ENCODE results near the gene BUD23. TPM values are rescaled to one million over a fixed set of nuclear protein-coding genes. Genes with fewer than 3 reads are reported as not detected.
"Not testable (repeated sequence)": the region's sequence is repeated elsewhere in the genome, so short reads cannot be mapped to it uniquely, and the experiment has no call there.

Gene BUD23
- total RNA-seq, 1 donor from 2014 or later = 42.4 TPM

GRCh38 chr7:73648593-73649332 lies 34.6 kb upstream of the BUD23 start:
- Histone ChIP-seq H3K27ac (no peak overlapping the region), H3K4me3 (no peak overlapping the region), H3K4me1 (peaks cover 3% of the 10 kb centered on the region), H3K27me3 (ENCODE audit: low read depth) (peaks cover 51% of the 10 kb centered on the region), H3K9me3 (no peaks in the 10 kb centered on the region), H3K36me3 (no peaks in the 10 kb centered on the region)
- intact Hi-C loops (cut with DNase I) = no loop called here
- TF ChIP-seq, protein P1, sequence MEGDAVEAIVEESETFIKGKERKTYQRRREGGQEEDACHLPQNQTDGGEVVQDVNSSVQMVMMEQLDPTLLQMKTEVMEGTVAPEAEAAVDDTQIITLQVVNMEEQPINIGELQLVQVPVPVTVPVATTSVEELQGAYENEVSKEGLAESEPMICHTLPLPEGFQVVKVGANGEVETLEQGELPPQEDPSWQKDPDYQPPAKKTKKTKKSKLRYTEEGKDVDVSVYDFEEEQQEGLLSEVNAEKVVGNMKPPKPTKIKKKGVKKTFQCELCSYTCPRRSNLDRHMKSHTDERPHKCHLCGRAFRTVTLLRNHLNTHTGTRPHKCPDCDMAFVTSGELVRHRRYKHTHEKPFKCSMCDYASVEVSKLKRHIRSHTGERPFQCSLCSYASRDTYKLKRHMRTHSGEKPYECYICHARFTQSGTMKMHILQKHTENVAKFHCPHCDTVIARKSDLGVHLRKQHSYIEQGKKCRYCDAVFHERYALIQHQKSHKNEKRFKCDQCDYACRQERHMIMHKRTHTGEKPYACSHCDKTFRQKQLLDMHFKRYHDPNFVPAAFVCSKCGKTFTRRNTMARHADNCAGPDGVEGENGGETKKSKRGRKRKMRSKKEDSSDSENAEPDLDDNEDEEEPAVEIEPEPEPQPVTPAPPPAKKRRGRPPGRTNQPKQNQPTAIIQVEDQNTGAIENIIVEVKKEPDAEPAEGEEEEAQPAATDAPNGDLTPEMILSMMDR (IDR thresholded peaks at IDR 0.05) = no peak
- DNase-seq (no peak), ATAC-seq (no peak)

GRCh38 chr7:73649576-73649975 lies 33.8 kb upstream of the BUD23 start:
- Histone ChIP-seq H3K36me3 (no peaks in the 10 kb centered on the region), H3K4me3 (no peak overlapping the region), H3K27ac (no peak overlapping the region), H3K27me3 (ENCODE audit: low read depth) (peaks cover 51% of the 10 kb centered on the region), H3K9me3 (no peaks in the 10 kb centered on the region), H3K4me1 (peaks cover 3% of the 10 kb centered on the region)
- DNase-seq (no peak), ATAC-seq (no peak)
- TF ChIP-seq, protein P1 (IDR thresholded peaks at IDR 0.05) = no peak
- intact Hi-C loops (cut with DNase I) = no loop called here

DNA sequence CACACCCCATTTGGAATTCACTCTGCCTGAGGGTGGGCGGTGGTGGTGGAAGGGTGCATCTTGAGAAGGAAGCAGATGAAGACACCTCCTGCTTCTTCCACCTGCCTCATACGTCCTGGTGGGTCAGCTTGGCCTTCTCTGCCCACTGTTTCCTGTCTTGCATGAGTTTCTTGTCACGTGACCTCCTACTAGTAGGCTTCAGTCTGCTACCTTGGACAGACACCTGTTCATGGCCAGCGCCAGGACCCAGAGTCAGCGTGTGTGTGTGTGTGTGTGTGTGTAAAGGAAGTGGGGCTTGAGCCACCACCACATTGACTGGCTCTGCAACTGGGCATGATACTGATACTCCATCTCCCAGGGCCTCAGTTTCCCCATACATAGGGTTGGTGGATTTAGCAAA lies 32.9 kb upstream of the BUD23 start:
- TF ChIP-seq, protein P1 (IDR thresholded peaks at IDR 0.05) = no peak
- no peaks in the 10 kb centered on the region for H3K36me3 ChIP-seq
- intact Hi-C loops (cut with DNase I) = no loop called here
- peaks cover 3% of the 10 kb centered on the region for H3K4me1 ChIP-seq
- no peak for DNase-seq
- H3K27ac ChIP-seq = no peak overlapping the region
- H3K9me3 ChIP-seq = no peaks in the 10 kb centered on the region
- peaks cover 51% of the 10 kb centered on the region for H3K27me3 ChIP-seq (ENCODE audit: low read depth)
- no peak for ATAC-seq
- H3K4me3 ChIP-seq = no peak overlapping the region

- Histone ChIP-seq H3K4me1 (peaks cover 3% of the 10 kb centered on the region), H3K27me3 (ENCODE audit: low read depth) (peaks cover 35% of the 10 kb centered on the region), H3K4me3 (no peak overlapping the region), H3K36me3 (no peaks in the 10 kb centered on the region), H3K27ac (no peak overlapping the region), H3K9me3 (no peaks in the 10 kb centered on the region)
- TF ChIP-seq, protein P1 (IDR thresholded peaks at IDR 0.05) = no peak
- intact Hi-C loops (cut with DNase I) = no loop called here
- no peak for ATAC-seq
- no peak for DNase-seq
Observed at GRCh38 chr7:73652541-73652949, 30.9 kb upstream of the BUD23 start.

DNA sequence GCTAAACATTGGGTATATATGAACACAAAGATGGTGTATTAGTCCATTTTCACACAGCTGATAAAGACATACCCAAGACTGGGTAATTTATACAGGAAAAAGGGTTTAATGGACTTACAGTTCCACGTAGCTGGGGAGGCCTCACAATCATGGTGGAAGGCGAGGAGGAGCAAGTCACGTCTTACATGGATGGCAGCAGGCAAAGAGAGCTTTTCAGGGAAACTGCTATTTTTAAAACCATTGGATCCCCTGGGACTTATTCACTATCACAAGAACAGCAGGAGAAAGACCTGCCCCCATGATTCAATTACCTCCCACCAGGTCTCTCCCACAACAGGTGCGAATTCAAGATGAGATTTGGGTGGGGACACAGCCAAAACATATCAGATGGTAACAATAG lies 28.1 kb upstream of the BUD23 start:
- not testable (repeated sequence) for ATAC-seq, DNase-seq

GRCh38 chr7:73659983-73660382 lies 23.4 kb upstream of the BUD23 start:
- no peak for DNase-seq
- Histone ChIP-seq H3K27ac (no peak overlapping the region), H3K4me1 (no peaks in the 10 kb centered on the region), H3K4me3 (no peak overlapping the region), H3K36me3 (no peaks in the 10 kb centered on the region), H3K27me3 (ENCODE audit: low read depth) (no peaks in the 10 kb centered on the region), H3K9me3 (peaks cover 4% of the 10 kb centered on the region)
- TF ChIP-seq, protein P1 (IDR thresholded peaks at IDR 0.05) = no peak
- intact Hi-C loops (cut with DNase I) = no loop called here
- ATAC-seq = no peak

More for the DNA sequence above, 28.1 kb upstream of the BUD23 start:
- peaks cover 19% of the 10 kb centered on the region for H3K27me3 ChIP-seq (ENCODE audit: low read depth)
- H3K4me3 ChIP-seq; H3K9me3 ChIP-seq; H3K4me1 ChIP-seq; intact Hi-C loops (cut with DNase I); H3K36me3 ChIP-seq; H3K27ac ChIP-seq: not testable (repeated sequence)

GRCh38 chr7:73660594-73660993 lies 22.8 kb upstream of the BUD23 start:
- intact Hi-C loops (cut with DNase I); DNase-seq; H3K4me3 ChIP-seq; H3K9me3 ChIP-seq; H3K36me3 ChIP-seq; H3K4me1 ChIP-seq; H3K27me3 ChIP-seq (ENCODE audit: low read depth); ATAC-seq; H3K27ac ChIP-seq: not testable (repeated sequence)

Data from lower lobe of right lung (tissue), 2 donors.